Activated CD8-positive, alpha-beta T cell treated with anti-CD3 and anti-CD28 coated beads, Interleukin-2, amount 10 ng/mL, durations not matched to agents 7 days and 5 days (primary cell): Measurements from ENCODE around the gene GRK2. TPM values are rescaled to one million over a fixed set of nuclear protein-coding genes. Genes with fewer than 3 reads are reported as not detected.

Experiments
- ATAC-seq: fragments of 150-1000 bp; cut with Tn5 transposase; one replicate; pipeline ENCODE4 v1.10.0; 2021; ENCODE audit warnings: moderate library complexity
- CTCF ChIA-PET: fragments of 350-600 bp; sonication (Branson Sonifier 250); formaldehyde crosslinking; loops from one replicate; lab custom pipeline; 2021; ENCODE audit warnings: antibody characterized with exemption; lab: Charles Lee
- POLR2A ChIA-PET: fragments of 350-600 bp; sonication (Branson Sonifier 250); formaldehyde crosslinking; loops from one replicate; lab custom pipeline; 2021; ENCODE audit warnings: antibody characterized with exemption; lab: Charles Lee
- DNase-seq: peaks from one replicate; pipeline ENCODE4 v3.0.0-alpha.2; 2020
- H3K27ac Mint-ChIP-seq: one replicate; pipeline ENCODE4 v1.8.0; 2021; ENCODE audit warnings: mild to moderate bottlenecking, mixed read lengths
- H3K27me3 Mint-ChIP-seq: one replicate; pipeline ENCODE4 v1.8.0; 2021; ENCODE audit warnings: low read depth, mixed read lengths
- H3K36me3 Mint-ChIP-seq: one replicate; pipeline ENCODE4 v1.8.0; 2021; ENCODE audit warnings: low read depth, mixed read lengths
- H3K4me1 Mint-ChIP-seq: one replicate; pipeline ENCODE4 v1.8.0; 2021; ENCODE audit warnings: low read depth, mixed read lengths
- H3K4me3 Mint-ChIP-seq: one replicate; pipeline ENCODE4 v1.8.0; 2021; ENCODE audit warnings: mild to moderate bottlenecking, mixed read lengths
- H3K9me3 Mint-ChIP-seq: one replicate; pipeline ENCODE4 v1.8.0; 2022; ENCODE audit warnings: mixed read lengths; ENCODE audit not compliant: insufficient read depth
- total RNA-seq, 2 experiments: library from RNA; stranded (reverse); gene quantifications; one replicate each; pipeline ENCODE4 v1.2.3, GENCODE V29; 2021

The GRK2 gene
- total RNA-seq, 2 experiments from 2014 or later, result 338 to 348 TPM

GRCh38 chr11:67302571-67303131, 36.4 kb downstream of the GRK2 start:
- no peak for ATAC-seq
- H3K4me1 Mint-ChIP-seq, result peaks cover 22% of the 10 kb centered on the region

GRCh38 chr11:67303132-67303834, 37.0 kb downstream of the GRK2 start, which contains the start of gene SSH3:
TSS of gene SSH3 (plus strand) at chr11:67303530. CDS start at chr11:67303626, 96 bp downstream.
- CTCF ChIA-PET, result interaction anchor here (0.7 to 1.6 kb wide), 5 partner anchors 14 to 50 kb away, joined by 3 to 10 read pairs (median 5); no protein-coding TSS in a partner anchor
- Mint-ChIP-seq H3K36me3 (peaks cover 28% of the 10 kb centered on the region), H3K9me3 (no peaks in the 10 kb centered on the region), H3K4me1 (peaks cover 19% of the 10 kb centered on the region), H3K4me3 (peak within 1 kb of the TSS; percentile 55), H3K27me3 (no peaks in the 10 kb centered on the region), H3K27ac (peak within 1 kb of the TSS; percentile 43)
- POLR2A ChIA-PET, result interaction anchor here (0.5 to 1.6 kb wide), 14 partner anchors 10 to 136 kb away, joined by 3 to 11 read pairs (median 4); partner anchors contain the start of gene ANKRD13D
- DNase-seq, result peak; percentile 55
- ATAC-seq, result peak; percentile 84

More at GRCh38 chr11:67302571-67303131, 36.4 kb downstream of the GRK2 start:
- H3K9me3 Mint-ChIP-seq, result no peaks in the 10 kb centered on the region
- peaks cover 35% of the 10 kb centered on the region for H3K36me3 Mint-ChIP-seq
- DNase-seq, result no peak
- H3K27me3 Mint-ChIP-seq, result no peaks in the 10 kb centered on the region
- CTCF ChIA-PET, result interaction anchor here (0.7 to 1.6 kb wide), 5 partner anchors 15 to 50 kb away, joined by 3 to 10 read pairs (median 5); no protein-coding TSS in a partner anchor
- POLR2A ChIA-PET, result interaction anchor here (0.6 to 1.6 kb wide), 14 partner anchors 9 to 130 kb away, joined by 3 to 11 read pairs (median 4); partner anchors contain the start of gene ANKRD13D
- H3K4me3 Mint-ChIP-seq, result peak overlapping the region; percentile 28
- H3K27ac Mint-ChIP-seq, result peak overlapping the region; percentile 43

GRCh38 chr11:67303835-67304411, 37.6 kb downstream of the GRK2 start:
- Mint-ChIP-seq H3K4me3 (peak overlapping the region; percentile 55), H3K27ac (no peak overlapping the region), H3K36me3 (peaks cover 22% of the 10 kb centered on the region), H3K9me3 (no peaks in the 10 kb centered on the region), H3K27me3 (no peaks in the 10 kb centered on the region), H3K4me1 (peaks cover 16% of the 10 kb centered on the region)
- ChIA-PET POLR2A (interaction anchor here (1.1 to 1.6 kb wide), 7 partner anchors 10 to 49 kb away, joined by 3 to 11 read pairs (median 4); partner anchors contain the start of gene ANKRD13D), CTCF (interaction anchor here (1.1 to 1.6 kb wide), 4 partner anchors 13 to 51 kb away, joined by 4 to 10 read pairs (median 6); no protein-coding TSS in a partner anchor)
- ATAC-seq (peak; percentile 40), DNase-seq (no peak)

- Mint-ChIP-seq H3K27ac (peak overlapping the region; percentile 10), H3K4me3 (no peak overlapping the region), H3K27me3 (no peaks in the 10 kb centered on the region), H3K9me3 (no peaks in the 10 kb centered on the region), H3K36me3 (peaks cover 24% of the 10 kb centered on the region), H3K4me1 (peaks cover 16% of the 10 kb centered on the region)
- DNase-seq (no peak), ATAC-seq (no peak)
- POLR2A ChIA-PET, result interaction anchor here (1.4 to 1.6 kb wide), 2 partner anchors 9 to 48 kb away, joined by 3 read pairs; no protein-coding TSS in a partner anchor
- CTCF ChIA-PET, result interaction anchor here (1.2 to 1.3 kb wide), 2 partner anchors 13 to 42 kb away, joined by 3 to 6 read pairs; no protein-coding TSS in a partner anchor
Observed at GRCh38 chr11:67304511-67305113, 38.3 kb downstream of the GRK2 start.

GRCh38 chr11:67306769-67307544, 40.7 kb downstream of the GRK2 start:
- DNase-seq (no peak), ATAC-seq (no peak)
- CTCF ChIA-PET, result interaction anchor here (1.4 to 1.5 kb wide), 2 partner anchors 10 to 11 kb away, joined by 3 to 4 read pairs; no protein-coding TSS in a partner anchor
- H3K36me3 Mint-ChIP-seq, result peaks cover 16% of the 10 kb centered on the region
- H3K9me3 Mint-ChIP-seq, result no peaks in the 10 kb centered on the region
- H3K27me3 Mint-ChIP-seq, result no peaks in the 10 kb centered on the region
- POLR2A ChIA-PET, result no interaction called here
- peaks cover 19% of the 10 kb centered on the region for H3K4me1 Mint-ChIP-seq
- no peak overlapping the region for H3K4me3 Mint-ChIP-seq
- H3K27ac Mint-ChIP-seq, result no peak overlapping the region

GRCh38 chr11:67307545-67308001, 41.3 kb downstream of the GRK2 start:
- no peaks in the 10 kb centered on the region for H3K9me3 Mint-ChIP-seq
- DNase-seq (no peak), ATAC-seq (no peak)
- CTCF ChIA-PET, result interaction anchor here (1.4 kb wide), 1 partner anchor 10 kb away, joined by 3 read pairs; no protein-coding TSS in a partner anchor
- H3K27ac Mint-ChIP-seq, result no peak overlapping the region
- H3K27me3 Mint-ChIP-seq, result no peaks in the 10 kb centered on the region
- POLR2A ChIA-PET, result interaction anchor here (1.0 to 1.2 kb wide), 3 partner anchors 10 to 68 kb away, joined by 3 read pairs; no protein-coding TSS in a partner anchor
- H3K36me3 Mint-ChIP-seq, result peaks cover 13% of the 10 kb centered on the region
- peaks cover 19% of the 10 kb centered on the region for H3K4me1 Mint-ChIP-seq
- H3K4me3 Mint-ChIP-seq, result no peak overlapping the region

- ChIA-PET CTCF (interaction anchor here (0.9 to 1.4 kb wide), 2 partner anchors 9 to 49 kb away, joined by 3 read pairs; no protein-coding TSS in a partner anchor), POLR2A (interaction anchor here (1.0 to 1.2 kb wide), 3 partner anchors 9 to 69 kb away, joined by 3 read pairs; no protein-coding TSS in a partner anchor)
- Mint-ChIP-seq H3K4me3 (no peak overlapping the region), H3K9me3 (no peaks in the 10 kb centered on the region), H3K36me3 (peaks cover 9% of the 10 kb centered on the region), H3K4me1 (peaks cover 21% of the 10 kb centered on the region), H3K27me3 (no peaks in the 10 kb centered on the region), H3K27ac (no peak overlapping the region)
- DNase-seq (no peak), ATAC-seq (no peak)
Observed at GRCh38 chr11:67308031-67308866, 42.0 kb downstream of the GRK2 start.

- Mint-ChIP-seq H3K27ac (peak overlapping the region; percentile 43), H3K4me3 (no peak overlapping the region), H3K36me3 (peaks cover 9% of the 10 kb centered on the region), H3K27me3 (no peaks in the 10 kb centered on the region), H3K4me1 (peaks cover 27% of the 10 kb centered on the region), H3K9me3 (no peaks in the 10 kb centered on the region)
- CTCF ChIA-PET, result no interaction called here
- DNase-seq (no peak), ATAC-seq (no peak)
- POLR2A ChIA-PET, result interaction anchor here (1.2 kb wide), 1 partner anchor 69 kb away, joined by 3 read pairs; no protein-coding TSS in a partner anchor
Observed at GRCh38 chr11:67309166-67309565, 42.9 kb downstream of the GRK2 start.

- Mint-ChIP-seq H3K36me3 (peaks cover 9% of the 10 kb centered on the region), H3K9me3 (no peaks in the 10 kb centered on the region), H3K27me3 (no peaks in the 10 kb centered on the region), H3K27ac (peak overlapping the region; percentile 43), H3K4me1 (peaks cover 24% of the 10 kb centered on the region), H3K4me3 (no peak overlapping the region)
- ATAC-seq, result no peak
- ChIA-PET POLR2A (no interaction called here), CTCF (no interaction called here)
- DNase-seq, result no peak
Observed at GRCh38 chr11:67309661-67310061, 43.4 kb downstream of the GRK2 start.
